Immature natural killer cell (primary cell): ENCODE data around the gene PHF2. TPM values are rescaled to one million over a fixed set of nuclear protein-coding genes. Genes with fewer than 3 reads are reported as not detected.
"Not testable (repeated sequence)": the region's sequence is repeated elsewhere in the genome, so short reads cannot be mapped to it uniquely, and the experiment has no call there.

ENCODE experiments used
- DNase-seq, 3 donors: peaks; one replicate each; pipeline ENCODE4 v3.0.0; 2022; ENCODE audit warnings: mixed read lengths in 1 of 3
- H3K27ac Mint-ChIP-seq, 6 donors: one replicate each; pipeline ENCODE4 v1.8.0; 2020; ENCODE audit warnings: mixed read lengths in 6 of 6, mild to moderate bottlenecking in 5 of 6, inconsistent platforms in 4 of 6, moderate library complexity in 3 of 6
- H3K27me3 Mint-ChIP-seq, 3 donors: one replicate each; pipeline ENCODE4 v1.8.0; 2020 to 2021; ENCODE audit warnings: low read depth in 3 of 3, mild to moderate bottlenecking in 3 of 3, mixed read lengths in 3 of 3, moderate library complexity in 3 of 3, inconsistent platforms in 1 of 3
- H3K36me3 Mint-ChIP-seq, 3 donors: one replicate each; pipeline ENCODE4 v1.8.0; 2020; ENCODE audit warnings: mixed read lengths in 3 of 3, inconsistent platforms in 2 of 3, mild to moderate bottlenecking in 2 of 3
- H3K4me1 Mint-ChIP-seq, 2 donors: one replicate each; pipeline ENCODE4 v1.8.0; 2020; ENCODE audit warnings: inconsistent platforms in 2 of 2, mild to moderate bottlenecking in 2 of 2, mixed read lengths in 2 of 2, moderate library complexity in 1 of 2
- H3K4me3 Mint-ChIP-seq, 5 donors: one replicate each; pipeline ENCODE4 v1.8.0; 2020; ENCODE audit warnings: mild to moderate bottlenecking in 5 of 5, mixed read lengths in 5 of 5, inconsistent platforms in 3 of 5, moderate library complexity in 3 of 5
- H3K9me3 Mint-ChIP-seq, 6 donors: one replicate each; pipeline ENCODE4 v1.8.0; 2020; ENCODE audit warnings: mild to moderate bottlenecking in 6 of 6, mixed read lengths in 6 of 6, inconsistent platforms in 4 of 6, moderate library complexity in 3 of 6
- polyA plus RNA-seq, 3 donors: library from polyadenylated mRNA; unstranded; fragments of 300-500 nt; fragmentation: Illumina TruSeq; gene quantifications; one replicate each; pipeline ENCODE4 v1.2.3, GENCODE V29; 2021

PHF2 gene
- polyA plus RNA-seq, 3 donors from 2014 or later = 0.58 to 2.1 (median 0.80) TPM

- H3K9me3 Mint-ChIP-seq, H3K4me3 Mint-ChIP-seq, DNase-seq, H3K36me3 Mint-ChIP-seq: not testable (repeated sequence)
- peaks cover 2 to 14% (median 5%) of the 10 kb centered on the region in 3 donors for H3K27me3 Mint-ChIP-seq
- H3K27ac Mint-ChIP-seq = peak overlapping the region in 1 of 6 donors; percentile 84
- H3K4me1 Mint-ChIP-seq = peaks cover 7 to 13% of the 10 kb centered on the region in 2 donors
Measured at GRCh38 chr9:93672330-93673020, 96.1 kb downstream of the PHF2 start.

- DNase-seq = no peak
- Mint-ChIP-seq H3K9me3 (no peaks in the 10 kb centered on the region), H3K27ac (peak overlapping the region in 1 of 6 donors; percentile 84), H3K36me3 (no peaks in the 10 kb centered on the region), H3K4me3 (no peak overlapping the region), H3K4me1 (peaks cover 7 to 13% of the 10 kb centered on the region in 2 donors), H3K27me3 (peaks cover 2 to 14% (median 5%) of the 10 kb centered on the region in 3 donors)
Measured at GRCh38 chr9:93673021-93673838, 96.8 kb downstream of the PHF2 start.

GRCh38 chr9:93673839-93674334 lies 97.5 kb downstream of the PHF2 start:
- Mint-ChIP-seq H3K9me3 (no peaks in the 10 kb centered on the region), H3K4me1 (peaks cover 4 to 9% of the 10 kb centered on the region in 2 donors), H3K36me3 (peaks cover 0 to 2% (median 2%) of the 10 kb centered on the region in 3 donors), H3K27ac (no peak overlapping the region), H3K27me3 (peaks cover 2 to 14% (median 5%) of the 10 kb centered on the region in 3 donors), H3K4me3 (no peak overlapping the region)
- no peak for DNase-seq

GRCh38 chr9:93674580-93675335 lies 98.4 kb downstream of the PHF2 start:
- Mint-ChIP-seq H3K9me3 (no peaks in the 10 kb centered on the region), H3K4me1 (peaks cover 2 to 4% of the 10 kb centered on the region in 2 donors), H3K27me3 (peaks cover 2 to 14% (median 5%) of the 10 kb centered on the region in 3 donors), H3K27ac (no peak overlapping the region), H3K4me3 (no peak overlapping the region), H3K36me3 (peaks cover 0 to 4% (median 4%) of the 10 kb centered on the region in 3 donors)
- DNase-seq = no peak

- peaks cover 0 to 4% (median 4%) of the 10 kb centered on the region in 3 donors for H3K36me3 Mint-ChIP-seq
- H3K9me3 Mint-ChIP-seq = no peaks in the 10 kb centered on the region
- H3K4me3 Mint-ChIP-seq = no peak overlapping the region
- peaks cover 0 to 1% of the 10 kb centered on the region in 2 donors for H3K4me1 Mint-ChIP-seq
- H3K27ac Mint-ChIP-seq = no peak overlapping the region
- DNase-seq = no peak
- H3K27me3 Mint-ChIP-seq = peaks cover under 1 to 9% (median 5%) of the 10 kb centered on the region in 3 donors
Measured at GRCh38 chr9:93675336-93676150, 99.2 kb downstream of the PHF2 start.

- peaks cover 0 to 4% (median 4%) of the 10 kb centered on the region in 3 donors for H3K36me3 Mint-ChIP-seq
- no peak overlapping the region for H3K27ac Mint-ChIP-seq
- H3K4me3 Mint-ChIP-seq = no peak overlapping the region
- H3K27me3 Mint-ChIP-seq = peaks cover 0 to 6% (median 3%) of the 10 kb centered on the region in 3 donors
- no peaks in the 10 kb centered on the region for H3K9me3 Mint-ChIP-seq
- H3K4me1 Mint-ChIP-seq = no peaks in the 10 kb centered on the region
- no peak for DNase-seq
Measured at GRCh38 chr9:93676310-93677047, 100.1 kb downstream of the PHF2 start.

- Mint-ChIP-seq H3K4me1 (peaks cover 0 to under 1% of the 10 kb centered on the region in 2 donors), H3K9me3 (no peaks in the 10 kb centered on the region), H3K27me3 (peaks cover 0 to 6% (median 3%) of the 10 kb centered on the region in 3 donors), H3K4me3 (no peak overlapping the region), H3K27ac (no peak overlapping the region), H3K36me3 (peaks cover 0 to 4% (median 4%) of the 10 kb centered on the region in 3 donors)
- no peak for DNase-seq
Measured at GRCh38 chr9:93677048-93677571, 100.7 kb downstream of the PHF2 start.

GRCh38 chr9:93677641-93678136 lies 101.3 kb downstream of the PHF2 start:
- Mint-ChIP-seq H3K27ac (no peak overlapping the region), H3K36me3 (peaks cover 0 to 4% (median 4%) of the 10 kb centered on the region in 3 donors), H3K27me3 (peaks cover 0 to 6% (median 3%) of the 10 kb centered on the region in 3 donors), H3K9me3 (no peaks in the 10 kb centered on the region), H3K4me3 (no peak overlapping the region), H3K4me1 (peaks cover 0 to 3% of the 10 kb centered on the region in 2 donors)
- DNase-seq = no peak

- Mint-ChIP-seq H3K9me3 (no peaks in the 10 kb centered on the region), H3K27ac (peak overlapping the region in 1 of 6 donors; percentile 20), H3K36me3 (peaks cover 0 to 4% (median 4%) of the 10 kb centered on the region in 3 donors), H3K4me3 (no peak overlapping the region), H3K4me1 (peaks cover 0 to 3% of the 10 kb centered on the region in 2 donors), H3K27me3 (peaks cover 0 to 4% (median 3%) of the 10 kb centered on the region in 3 donors)
- no peak for DNase-seq
Measured at GRCh38 chr9:93678199-93679019, 102.0 kb downstream of the PHF2 start.

- Mint-ChIP-seq H3K27ac (no peak overlapping the region), H3K9me3 (no peaks in the 10 kb centered on the region), H3K4me3 (no peak overlapping the region), H3K36me3 (peaks cover 0 to 4% (median 4%) of the 10 kb centered on the region in 3 donors), H3K4me1 (peaks cover 0 to 3% of the 10 kb centered on the region in 2 donors), H3K27me3 (peaks cover 0 to 3% (median 2%) of the 10 kb centered on the region in 3 donors)
- DNase-seq = no peak
Measured at GRCh38 chr9:93679536-93680442, 103.4 kb downstream of the PHF2 start.
